GM21515 (cell line): ENCODE measurements around the gene CPNE7.
"Not testable (repeated sequence)": the region's sequence is repeated elsewhere in the genome, so short reads cannot be mapped to it uniquely, and the experiment has no call there.

Experiments
- ATAC-seq: cut with Tn5 transposase; IDR thresholded peaks from one replicate; pipeline ENCODE4 v1.9.1; 2021; ENCODE audit not compliant: unreplicated experiment

CPNE7 gene

GRCh38 chr16:89621136-89621697 is 45.7 kb downstream of the CPNE7 start:
- no peak for ATAC-seq

GRCh38 chr16:89621698-89622409 is 46.3 kb downstream of the CPNE7 start:
- ATAC-seq: no peak

- no peak for ATAC-seq
Measured at GRCh38 chr16:89623511-89624261, 48.1 kb downstream of the CPNE7 start.

- no peak for ATAC-seq
Measured at GRCh38 chr16:89624777-89625761, 49.5 kb downstream of the CPNE7 start.

- ATAC-seq: no peak
Measured at GRCh38 chr16:89629827-89630610, 54.5 kb downstream of the CPNE7 start.

- no peak for ATAC-seq
Measured at GRCh38 chr16:89633064-89633631, 57.6 kb downstream of the CPNE7 start.

GRCh38 chr16:89634463-89635385 is 59.2 kb downstream of the CPNE7 start:
- ATAC-seq: not testable (repeated sequence)

- no peak for ATAC-seq
Measured at GRCh38 chr16:89636663-89637062, 61.1 kb downstream of the CPNE7 start.

- ATAC-seq: no peak
Measured at GRCh38 chr16:89637379-89637778, 61.8 kb downstream of the CPNE7 start.

- no peak for ATAC-seq
Measured at GRCh38 chr16:89638455-89638854, 62.9 kb downstream of the CPNE7 start.

GRCh38 chr16:89639385-89639784 is 63.8 kb downstream of the CPNE7 start:
- ATAC-seq: no peak

GRCh38 chr16:89641458-89642119 is 66.0 kb downstream of the CPNE7 start:
- ATAC-seq: no peak

GRCh38 chr16:89642574-89642973 is 67.0 kb downstream of the CPNE7 start:
- no peak for ATAC-seq

- ATAC-seq: no peak
Measured at GRCh38 chr16:89643769-89644300, 68.3 kb downstream of the CPNE7 start.

- no peak for ATAC-seq
Measured at GRCh38 chr16:89645122-89645521, 69.6 kb downstream of the CPNE7 start.

GRCh38 chr16:89646270-89646669 is 70.7 kb downstream of the CPNE7 start:
- no peak for ATAC-seq
